MM.1S (cell line): ENCODE results near the gene SNX27.

ENCODE experiments used
- DNase-seq: peaks from one replicate; pipeline ENCODE4 v3.0.0-alpha.2; 2015
- H2AFZ ChIP-seq: fragments of 300-600 bp; sonication (generic); 2 replicates; pipeline ENCODE4 v1.6.0; 2016; ENCODE audit warnings: antibody characterized with exemption, low read length
- H3F3A ChIP-seq: fragments of 300-600 bp; sonication (generic); 2 replicates; pipeline ENCODE4 v1.6.1; 2016; ENCODE audit warnings: mild to moderate bottlenecking, antibody characterized with exemption, low read length, moderate library complexity, mixed read lengths; ENCODE audit not compliant: insufficient read depth
- H3K27ac ChIP-seq: fragments of 300-600 bp; sonication (generic); 2 replicates; pipeline ENCODE4 v1.5.1; 2016; ENCODE audit warnings: mild to moderate bottlenecking, low read length
- H3K27me3 ChIP-seq: fragments of 300-600 bp; sonication (generic); replicated peaks from 2 replicates; pipeline ENCODE4 v1.6.0; 2016; ENCODE audit warnings: low read length; ENCODE audit not compliant: insufficient read depth
- H3K36me3 ChIP-seq: fragments of 300-600 bp; sonication (generic); replicated peaks from 2 replicates; pipeline ENCODE4 v1.6.1; 2016; ENCODE audit warnings: mild to moderate bottlenecking, low read length, mixed read lengths; ENCODE audit not compliant: insufficient read depth
- H3K4me1 ChIP-seq: fragments of 300-600 bp; sonication (generic); 2 replicates; pipeline ENCODE4 v1.6.1; 2016; ENCODE audit warnings: low read length, mixed read lengths
- H3K4me2 ChIP-seq: fragments of 300-600 bp; sonication (generic); 2 replicates; pipeline ENCODE4 v1.6.0; 2016; ENCODE audit warnings: low read depth, low read length
- H3K4me3 ChIP-seq: fragments of 300-600 bp; sonication (generic); 2 replicates; pipeline ENCODE4 v1.5.1; 2016; ENCODE audit warnings: low read length, mixed read lengths
- H3K79me2 ChIP-seq: fragments of 300-600 bp; sonication (generic); 2 replicates; pipeline ENCODE4 v1.6.1; 2016; ENCODE audit warnings: mixed run types, low read length, mixed read lengths
- H3K9ac ChIP-seq: fragments of 300-600 bp; sonication (generic); 2 replicates; pipeline ENCODE4 v1.6.1; 2016; ENCODE audit warnings: low read length, mixed read lengths
- H3K9me2 ChIP-seq: fragments of 300-600 bp; sonication (generic); replicated peaks from 2 replicates; pipeline ENCODE4 v1.6.1; 2016; ENCODE audit warnings: mild to moderate bottlenecking, low read length, mixed read lengths; ENCODE audit not compliant: insufficient read depth
- H3K9me3 ChIP-seq: fragments of 300-600 bp; sonication (generic); replicated peaks from 2 replicates; pipeline ENCODE4 v1.6.1; 2016; ENCODE audit warnings: mild to moderate bottlenecking, low read length, mixed read lengths; ENCODE audit not compliant: insufficient read depth
- H4K20me1 ChIP-seq: fragments of 300-600 bp; sonication (generic); 2 replicates; pipeline ENCODE4 v1.6.1; 2016; ENCODE audit warnings: mild to moderate bottlenecking, low read length, moderate library complexity, mixed read lengths; ENCODE audit not compliant: insufficient read depth
- EZH2 ChIP-seq: fragments of 300-600 bp; sonication (generic); optimal IDR thresholded peaks from 2 replicates; pipeline ENCODE3; 2017; ENCODE audit warnings: low read depth, mild to moderate bottlenecking, antibody characterized with exemption, low read length, mixed read lengths
- EZH2phosphoT487 ChIP-seq: fragments of 300-600 bp; sonication (generic); IDR thresholded peaks from 2 replicates; pipeline ENCODE4 v1.6.1; 2018; ENCODE audit warnings: antibody characterized with exemption, low read length
- TF ChIP-seq, protein P1 (sequence below): fragments of 300-600 bp; sonication (generic); IDR thresholded peaks from 2 replicates; pipeline ENCODE4 v1.5.1; 2016; ENCODE audit warnings: antibody characterized with exemption, low read length, mixed read lengths

SNX27 gene

DNA sequence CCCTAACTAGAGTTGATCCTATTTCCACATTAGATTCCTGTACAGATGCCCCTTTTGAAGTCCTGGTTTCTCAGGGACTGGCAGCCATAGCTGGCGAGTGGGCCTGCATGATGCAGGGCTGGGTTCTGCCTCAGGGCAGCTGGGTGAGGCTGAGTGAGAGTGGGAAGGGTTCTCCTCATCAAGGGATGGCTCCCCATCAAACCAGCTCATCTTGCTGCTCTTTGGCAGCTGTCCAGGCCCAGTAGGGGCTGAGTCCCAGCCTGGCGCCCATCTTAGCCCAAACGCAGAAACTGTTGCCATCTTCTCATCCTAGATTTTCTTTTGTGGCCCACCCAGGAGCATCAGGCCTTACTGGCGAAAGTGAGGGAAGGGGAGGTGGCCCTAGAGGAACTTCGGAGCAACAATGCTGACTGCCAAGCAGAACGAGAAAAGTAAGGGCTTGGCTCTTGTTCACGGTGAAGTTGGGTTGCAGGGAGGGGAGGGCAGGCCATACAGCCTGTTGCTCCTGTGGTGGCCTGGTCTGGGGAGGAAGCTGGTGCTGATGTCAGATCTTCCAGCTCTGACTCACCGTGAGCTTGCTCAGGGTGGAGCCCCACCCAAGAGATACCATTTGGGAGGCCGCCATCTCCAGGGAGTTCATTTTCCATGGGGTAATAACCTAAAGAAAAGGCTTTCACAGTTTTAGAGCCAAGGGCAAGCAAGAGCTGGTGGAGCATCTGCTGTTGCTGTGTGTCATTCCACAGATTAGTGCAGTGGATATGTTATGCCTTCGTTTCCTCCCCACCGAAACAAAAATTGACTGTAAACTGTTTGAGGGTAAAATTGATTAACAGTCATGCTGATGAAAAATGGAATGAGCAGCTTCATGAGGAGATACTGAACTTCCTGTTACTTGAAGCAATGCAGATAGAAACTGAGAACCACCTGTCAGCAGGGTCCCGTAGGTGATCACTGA lies 37.0 kb upstream of the SNX27 start:
- no peak for DNase-seq
- Histone ChIP-seq H3K9me3 (no peaks in the 10 kb centered on the region), H3K4me1 (peaks cover 14% of the 10 kb centered on the region), H3K9me2 (no peaks in the 10 kb centered on the region), H3F3A (no peaks in the 10 kb centered on the region), H3K9ac (no peak overlapping the region), H4K20me1 (no peaks in the 10 kb centered on the region), H3K27ac (no peak overlapping the region; the same call in 1 of the 2 replicates), H3K36me3 (no peaks in the 10 kb centered on the region), H3K4me2 (no peak overlapping the region), H3K27me3 (no peaks in the 10 kb centered on the region), H2AFZ (no peak overlapping the region), H3K4me3 (no peak overlapping the region), H3K79me2 (no peaks in the 10 kb centered on the region)
- TF ChIP-seq EZH2phosphoT487 (no peak), EZH2 (no peak)
- TF ChIP-seq, protein P1, sequence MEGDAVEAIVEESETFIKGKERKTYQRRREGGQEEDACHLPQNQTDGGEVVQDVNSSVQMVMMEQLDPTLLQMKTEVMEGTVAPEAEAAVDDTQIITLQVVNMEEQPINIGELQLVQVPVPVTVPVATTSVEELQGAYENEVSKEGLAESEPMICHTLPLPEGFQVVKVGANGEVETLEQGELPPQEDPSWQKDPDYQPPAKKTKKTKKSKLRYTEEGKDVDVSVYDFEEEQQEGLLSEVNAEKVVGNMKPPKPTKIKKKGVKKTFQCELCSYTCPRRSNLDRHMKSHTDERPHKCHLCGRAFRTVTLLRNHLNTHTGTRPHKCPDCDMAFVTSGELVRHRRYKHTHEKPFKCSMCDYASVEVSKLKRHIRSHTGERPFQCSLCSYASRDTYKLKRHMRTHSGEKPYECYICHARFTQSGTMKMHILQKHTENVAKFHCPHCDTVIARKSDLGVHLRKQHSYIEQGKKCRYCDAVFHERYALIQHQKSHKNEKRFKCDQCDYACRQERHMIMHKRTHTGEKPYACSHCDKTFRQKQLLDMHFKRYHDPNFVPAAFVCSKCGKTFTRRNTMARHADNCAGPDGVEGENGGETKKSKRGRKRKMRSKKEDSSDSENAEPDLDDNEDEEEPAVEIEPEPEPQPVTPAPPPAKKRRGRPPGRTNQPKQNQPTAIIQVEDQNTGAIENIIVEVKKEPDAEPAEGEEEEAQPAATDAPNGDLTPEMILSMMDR: no peak

DNA sequence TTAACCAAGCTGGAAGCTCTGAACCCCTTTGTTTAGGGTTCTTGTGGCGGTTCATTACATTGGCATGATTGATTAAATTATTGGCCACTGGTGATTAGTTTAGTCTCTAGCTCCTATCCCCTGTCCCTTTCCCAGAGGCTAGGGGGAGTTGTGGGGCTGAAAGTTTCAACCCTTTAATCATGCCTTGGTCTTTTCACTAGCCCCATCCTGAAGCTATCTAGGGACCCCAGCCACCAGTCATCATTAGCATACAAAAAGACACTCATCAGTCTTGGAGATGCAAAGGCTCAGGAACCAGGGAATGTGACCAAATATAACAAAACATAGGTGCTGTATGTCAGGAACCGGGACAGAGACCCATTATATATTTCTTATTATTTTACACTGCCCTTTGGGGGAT lies 34.7 kb upstream of the SNX27 start:
- no peak for DNase-seq
- Histone ChIP-seq H3K79me2 (no peaks in the 10 kb centered on the region), H3K9ac (no peak overlapping the region), H3K4me3 (no peak overlapping the region), H3K36me3 (no peaks in the 10 kb centered on the region), H3K4me2 (no peak overlapping the region), H3K9me2 (no peaks in the 10 kb centered on the region), H2AFZ (no peak overlapping the region), H3F3A (no peaks in the 10 kb centered on the region), H4K20me1 (no peaks in the 10 kb centered on the region), H3K27ac (no peak overlapping the region), H3K27me3 (no peaks in the 10 kb centered on the region), H3K4me1 (peaks cover 14% of the 10 kb centered on the region), H3K9me3 (no peaks in the 10 kb centered on the region)
- TF ChIP-seq EZH2phosphoT487 (no peak), EZH2 (no peak)
- TF ChIP-seq, protein P1: no peak

DNA sequence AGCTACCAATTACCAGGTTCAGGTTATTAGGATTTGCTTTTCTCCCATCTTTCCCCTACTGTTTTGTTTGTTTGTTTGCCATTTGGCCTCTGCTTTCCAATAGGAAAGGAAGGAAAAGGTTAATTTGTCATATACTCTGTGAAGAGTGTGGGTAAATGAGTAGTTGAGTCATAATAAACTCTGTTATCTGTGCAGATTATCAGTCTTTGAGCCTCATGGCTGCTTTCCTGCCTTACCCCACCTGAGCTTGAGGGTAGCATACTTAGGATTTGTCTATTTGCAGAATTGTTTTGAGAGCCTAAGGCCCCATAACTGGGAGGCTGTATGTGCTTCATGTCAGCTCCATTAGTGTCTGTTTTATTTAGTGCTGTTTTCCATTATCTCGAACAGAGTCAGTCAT lies 32.9 kb upstream of the SNX27 start:
- no peak for DNase-seq
- H3K4me3 ChIP-seq: no peak overlapping the region
- H3K4me2 ChIP-seq: no peak overlapping the region
- no peaks in the 10 kb centered on the region for H3K36me3 ChIP-seq
- H3F3A ChIP-seq: no peaks in the 10 kb centered on the region
- no peaks in the 10 kb centered on the region for H3K79me2 ChIP-seq
- H2AFZ ChIP-seq: no peak overlapping the region
- no peaks in the 10 kb centered on the region for H4K20me1 ChIP-seq
- no peaks in the 10 kb centered on the region for H3K9me3 ChIP-seq
- peaks cover 14% of the 10 kb centered on the region for H3K4me1 ChIP-seq
- no peak overlapping the region for H3K9ac ChIP-seq
- no peaks in the 10 kb centered on the region for H3K27me3 ChIP-seq
- TF ChIP-seq EZH2phosphoT487: no peak
- no peak for TF ChIP-seq EZH2
- TF ChIP-seq, protein P1: no peak
- no peak overlapping the region for H3K27ac ChIP-seq
- H3K9me2 ChIP-seq: no peaks in the 10 kb centered on the region
